ENCODE measurements around the gene NOTCH4.
"Not testable (repeated sequence)": the region's sequence is repeated elsewhere in the genome, so short reads cannot be mapped to it uniquely, and the experiment has no call there.

Gene NOTCH4

GRCh38 chr6:32223258-32224235, at the start of gene NOTCH4:
NOTCH4 (minus strand) TSS chr6:32224067; CDS start chr6:32223928, 139 bp downstream.
- DNase-seq: no peak

GRCh38 chr6:32271429-32271828, 47.6 kb upstream of the NOTCH4 start:
- no peak for DNase-seq

GRCh38 chr6:32268459-32268858, 44.6 kb upstream of the NOTCH4 start:
- not testable (repeated sequence) for DNase-seq

GRCh38 chr6:32267035-32267434, 43.2 kb upstream of the NOTCH4 start:
- DNase-seq: no peak

- DNase-seq: not testable (repeated sequence)
These were observed 33.4 kb upstream of the NOTCH4 start for GRCh38 chr6:32257262-32257661.

DNA sequence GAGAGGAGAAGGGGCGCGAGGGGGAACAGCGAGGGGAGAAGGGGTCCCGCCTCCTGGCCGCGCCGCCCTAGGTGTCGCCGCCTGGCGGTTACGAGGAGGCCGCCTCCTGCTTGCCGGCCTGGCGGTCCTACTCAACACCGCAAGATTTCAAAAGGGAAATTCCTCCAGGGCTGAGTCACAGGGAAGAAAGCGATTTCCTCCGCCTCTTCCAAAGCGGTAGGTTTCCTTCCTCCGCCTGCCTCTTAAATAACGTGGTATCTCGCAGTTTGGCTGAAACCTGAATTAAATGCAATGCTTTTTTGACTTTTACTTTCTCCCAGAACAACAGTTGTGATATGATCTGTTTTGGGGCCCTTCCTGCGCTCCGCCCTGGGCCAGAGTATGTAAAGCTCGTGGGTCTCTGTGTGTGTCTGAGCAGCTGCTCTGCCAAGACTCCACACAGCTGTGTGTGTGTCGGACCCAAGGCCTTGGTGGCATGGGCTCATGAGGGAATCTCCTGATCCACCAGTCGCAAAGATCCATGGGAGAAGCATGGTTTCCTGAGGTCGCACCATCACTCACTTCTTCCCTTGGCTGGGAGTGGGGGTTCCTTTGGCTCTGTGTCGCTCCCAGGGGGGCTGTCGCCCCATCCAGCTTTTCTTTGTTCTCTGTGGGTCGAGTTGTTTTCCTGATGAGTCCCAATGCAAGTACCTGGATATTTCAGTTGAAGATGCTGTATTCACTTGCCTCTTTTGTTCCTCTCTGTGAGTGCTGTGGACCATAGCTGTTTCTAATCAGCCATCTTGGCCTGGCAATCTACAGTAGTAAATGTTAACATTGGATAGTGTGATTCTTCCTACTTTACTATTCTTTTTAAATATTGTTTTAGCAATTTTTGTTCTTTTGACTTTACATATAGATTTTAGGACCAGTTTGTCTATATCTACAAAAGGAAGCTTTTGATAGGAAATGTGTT, 31.6 kb upstream of the NOTCH4 start:
- DNase-seq: peak; percentile 13

DNA sequence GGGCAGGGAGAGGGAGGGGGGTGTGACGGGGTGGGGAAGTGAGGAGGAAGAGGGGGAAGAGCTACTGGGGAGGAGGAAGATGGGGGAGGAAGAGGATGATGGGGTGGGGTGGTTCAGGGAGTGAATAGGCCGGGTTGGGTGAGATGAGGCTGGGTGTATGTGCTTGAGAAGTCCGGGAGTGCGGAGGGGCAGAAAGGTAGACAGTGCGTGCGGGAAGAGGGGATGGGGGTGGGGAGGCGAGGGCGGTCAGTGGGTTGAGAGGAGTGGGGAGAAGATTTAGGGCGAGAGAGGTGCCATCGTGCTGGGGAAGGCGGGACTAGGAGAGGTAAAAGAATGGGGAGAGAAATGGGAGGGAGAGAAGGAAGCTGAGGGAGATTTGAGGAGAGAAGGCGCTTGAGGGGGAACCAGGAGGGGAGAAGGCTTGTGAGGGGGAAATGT, 30.9 kb upstream of the NOTCH4 start:
- DNase-seq: no peak

DNA sequence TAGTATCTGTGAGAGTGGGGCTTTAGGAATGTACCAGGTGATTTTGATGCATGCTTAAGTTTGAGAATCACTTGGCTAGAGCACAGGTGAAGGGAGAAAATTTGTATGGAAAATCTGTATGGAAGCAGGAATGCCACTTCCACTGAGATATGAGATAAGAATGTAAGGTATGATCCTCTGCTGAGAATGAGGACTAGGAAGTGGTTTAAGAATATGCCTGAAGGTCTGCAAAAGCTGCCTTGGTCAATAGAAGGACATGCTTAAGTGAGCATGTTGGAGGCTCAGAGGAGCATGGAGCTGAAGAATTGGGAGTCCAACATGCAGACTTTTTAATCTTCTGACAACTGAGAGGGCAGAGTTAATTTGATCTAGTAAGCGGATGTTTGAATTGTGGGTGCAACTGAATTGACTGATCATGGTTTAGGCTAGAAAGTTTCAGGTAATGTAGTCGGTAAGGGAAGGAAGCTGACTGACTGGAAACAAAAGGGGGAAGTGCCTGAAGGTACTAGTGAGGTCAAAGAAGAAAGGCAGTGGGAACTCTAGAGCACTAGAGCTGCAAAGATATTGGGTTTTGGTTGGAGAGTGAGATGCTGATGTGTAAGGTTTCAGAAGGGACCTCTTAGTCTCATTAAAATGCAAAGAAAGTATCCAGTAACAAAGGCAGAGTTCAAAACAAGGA, 28.6 kb upstream of the NOTCH4 start:
- DNase-seq: no peak

DNA sequence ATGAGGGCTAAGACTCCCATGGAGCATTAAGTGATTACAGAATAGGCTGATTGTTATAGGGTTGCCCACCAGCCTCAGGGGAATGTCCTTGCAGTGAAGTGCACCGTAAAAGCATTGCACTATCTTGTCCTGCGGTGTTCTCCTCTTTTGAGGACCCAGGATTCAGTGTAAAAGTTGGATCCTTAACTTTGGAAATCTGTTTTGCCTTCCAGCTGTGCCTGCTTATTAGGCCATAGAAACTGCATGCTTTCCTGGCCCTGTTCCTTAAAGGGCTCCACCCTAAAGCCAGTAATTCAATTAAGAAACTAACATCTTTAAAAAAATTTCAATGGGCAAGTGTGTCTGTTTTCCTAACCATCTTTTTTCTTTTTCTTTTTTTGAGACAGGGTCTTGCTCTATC, 25.4 kb upstream of the NOTCH4 start:
- DNase-seq: no peak

- DNase-seq: no peak
These were observed 23.5 kb upstream of the NOTCH4 start for GRCh38 chr6:32247401-32247800.

GRCh38 chr6:32244946-32245398, 21.1 kb upstream of the NOTCH4 start:
- peak; percentile 71 for DNase-seq

GRCh38 chr6:32244270-32244669, 20.4 kb upstream of the NOTCH4 start:
- DNase-seq: no peak

DNA sequence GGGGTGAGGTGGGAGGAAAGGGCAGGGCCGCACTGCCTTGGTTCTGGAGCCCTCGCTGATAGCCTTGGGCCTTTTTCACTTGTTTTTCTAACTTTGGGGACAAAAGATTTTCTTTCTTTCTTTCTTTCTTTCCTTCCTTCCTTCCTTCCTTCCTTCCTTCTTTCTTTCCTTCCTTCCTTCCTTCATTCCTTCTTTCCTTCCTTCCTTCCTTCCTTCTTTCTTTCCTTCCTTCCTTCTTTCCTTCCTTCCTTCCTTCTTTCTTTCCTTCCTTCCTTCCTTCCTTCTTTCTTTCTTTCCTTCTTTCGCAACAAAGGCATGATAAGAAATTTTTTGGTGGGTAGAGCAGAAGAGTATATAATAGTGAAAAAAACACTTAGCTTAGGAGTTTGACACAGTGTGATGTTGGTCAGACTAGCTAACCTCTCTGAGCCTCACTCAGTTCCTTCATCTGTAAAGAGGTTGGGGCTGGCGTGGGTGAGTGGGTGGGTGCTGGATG, 18.5 kb upstream of the NOTCH4 start:
- not testable (repeated sequence) for DNase-seq

- no peak for DNase-seq
These were observed 16.8 kb upstream of the NOTCH4 start for GRCh38 chr6:32240686-32241085.

DNA sequence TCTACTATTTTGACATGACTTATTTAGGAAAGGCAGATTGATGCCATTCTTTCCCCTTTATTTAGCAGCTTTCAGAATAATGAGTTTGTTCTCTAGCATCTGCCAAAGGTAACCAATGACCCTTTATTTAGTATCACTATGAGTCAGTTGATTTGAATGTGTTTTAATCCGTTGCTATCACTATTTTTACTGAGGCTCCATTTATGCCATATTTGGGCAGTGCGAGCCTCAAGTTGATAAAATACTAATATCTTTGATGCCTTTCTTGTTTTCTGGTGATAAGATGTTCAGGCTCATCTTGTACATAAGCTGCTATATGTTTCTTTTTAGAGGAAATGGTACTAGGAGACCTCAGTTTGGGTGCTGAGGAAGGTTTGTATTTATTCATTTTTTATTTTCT, 15.6 kb upstream of the NOTCH4 start:
- no peak for DNase-seq

DNA sequence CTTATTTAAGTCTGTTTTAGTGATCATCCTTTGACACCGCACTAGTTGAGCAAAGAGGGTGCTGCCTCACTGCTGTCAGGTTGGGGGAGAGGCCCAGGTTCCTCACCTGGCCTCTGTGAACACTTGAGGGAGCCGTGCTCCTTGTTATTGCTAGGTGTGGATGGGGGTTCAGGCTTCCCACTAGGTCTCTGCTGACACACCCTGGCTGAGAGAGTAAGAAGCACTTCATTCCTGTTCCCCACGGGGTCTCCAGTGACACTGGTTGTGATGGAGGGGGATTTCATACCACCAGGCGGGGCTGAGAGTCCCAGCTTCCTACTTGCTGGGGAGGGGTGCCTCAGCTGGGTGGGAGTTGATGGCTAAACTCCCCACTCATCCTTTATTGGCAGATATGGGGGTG, 11.1 kb upstream of the NOTCH4 start:
- peak; percentile 13 for DNase-seq

DNA sequence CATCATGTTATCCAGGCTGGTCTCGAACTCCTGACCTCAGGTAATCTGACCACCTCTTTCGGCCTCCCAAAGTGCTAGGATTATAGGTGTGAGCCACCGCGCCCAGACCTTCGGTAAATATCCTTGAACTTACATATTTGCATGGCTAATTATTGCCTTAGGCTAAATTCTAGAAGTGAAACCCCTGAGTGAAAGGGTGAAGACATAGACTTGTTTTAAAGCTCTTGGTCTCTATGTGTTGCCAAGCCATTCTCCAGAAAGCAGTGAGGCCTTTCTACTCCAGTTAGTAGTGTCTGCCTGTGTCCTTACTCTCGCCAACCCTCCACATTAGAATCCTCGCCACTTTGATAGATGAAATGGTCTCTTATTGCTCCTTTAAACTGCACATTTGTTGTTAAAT, 2.6 kb upstream of the NOTCH4 start:
- peak; percentile 55 for DNase-seq

DNA sequence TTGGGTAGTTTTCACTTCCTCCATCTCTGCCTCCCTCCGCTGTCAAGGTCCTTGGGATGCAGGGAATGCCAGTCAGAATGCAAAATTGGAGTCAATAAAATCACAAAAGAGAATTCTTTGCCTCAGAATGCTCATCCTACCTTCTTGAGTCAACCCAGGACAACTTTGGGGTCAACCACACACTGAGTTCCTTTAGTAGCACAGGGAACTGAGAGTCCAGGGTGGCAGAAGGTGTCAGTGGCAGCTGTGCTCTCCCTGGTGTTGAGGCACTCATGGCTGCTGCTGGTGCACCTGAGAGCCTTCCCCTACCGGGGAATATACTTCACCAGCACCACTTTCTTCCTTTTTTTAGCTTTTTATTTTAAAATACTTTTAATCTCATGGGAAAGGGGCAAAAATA, 829 bp upstream of the NOTCH4 start:
- DNase-seq: no peak

GRCh38 chr6:32222333-32223230, 1.3 kb downstream of the NOTCH4 start:
- DNase-seq: no peak

DNA sequence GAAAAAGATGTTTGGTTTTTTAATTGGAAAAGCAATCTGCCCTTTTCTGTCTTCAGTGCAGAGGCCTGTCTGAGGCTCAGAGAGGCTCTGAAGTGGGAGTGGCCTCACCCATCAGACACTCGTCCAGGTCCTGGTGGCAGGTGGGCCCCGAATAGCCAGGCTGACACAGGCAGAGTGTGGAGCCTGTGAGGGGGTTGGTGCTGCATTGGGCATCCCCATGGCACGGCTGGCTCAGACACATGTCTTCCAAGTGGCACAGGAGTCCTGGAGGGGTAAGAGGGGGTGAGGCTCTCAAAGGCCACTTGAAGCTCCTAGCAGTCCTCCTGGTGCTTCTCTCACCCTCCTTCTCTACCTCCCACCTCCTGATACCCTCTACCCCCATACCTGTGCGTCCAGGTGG, 3.8 kb downstream of the NOTCH4 start:
- no peak for DNase-seq

- DNase-seq: no peak
These were observed 5.7 kb downstream of the NOTCH4 start for GRCh38 chr6:32218167-32218566.

Measured in NCI-H69 (cell line).